GM18861 (cell line): ENCODE results near the gene KCNJ4.
"Not testable (repeated sequence)": the region's sequence is repeated elsewhere in the genome, so short reads cannot be mapped to it uniquely, and the experiment has no call there.

Experiments
- ATAC-seq: cut with Tn5 transposase; IDR thresholded peaks from one replicate; pipeline ENCODE4 v1.9.1; 2021; ENCODE audit not compliant: unreplicated experiment

KCNJ4 gene

DNA sequence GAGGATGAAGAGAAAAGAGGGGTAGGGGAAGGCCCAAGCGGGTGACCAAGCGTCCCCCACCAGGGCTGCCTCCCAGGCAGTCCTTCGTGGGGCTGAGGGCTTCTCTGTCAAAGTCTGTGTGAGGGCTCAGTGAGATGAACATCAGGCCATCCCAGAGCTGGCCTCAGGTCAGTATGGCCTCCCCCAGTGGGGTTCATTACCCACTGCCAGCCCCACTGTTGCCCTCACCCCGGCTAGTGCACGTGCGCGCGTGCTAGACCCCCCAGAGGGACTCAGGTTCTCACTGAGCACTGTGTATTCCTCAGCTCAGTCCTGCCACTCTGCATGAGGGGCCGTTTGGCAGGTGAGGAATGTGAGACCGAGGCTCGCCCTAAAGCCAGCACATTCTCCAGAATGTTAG is 16.2 kb upstream of the KCNJ4 start:
- no peak for ATAC-seq

DNA sequence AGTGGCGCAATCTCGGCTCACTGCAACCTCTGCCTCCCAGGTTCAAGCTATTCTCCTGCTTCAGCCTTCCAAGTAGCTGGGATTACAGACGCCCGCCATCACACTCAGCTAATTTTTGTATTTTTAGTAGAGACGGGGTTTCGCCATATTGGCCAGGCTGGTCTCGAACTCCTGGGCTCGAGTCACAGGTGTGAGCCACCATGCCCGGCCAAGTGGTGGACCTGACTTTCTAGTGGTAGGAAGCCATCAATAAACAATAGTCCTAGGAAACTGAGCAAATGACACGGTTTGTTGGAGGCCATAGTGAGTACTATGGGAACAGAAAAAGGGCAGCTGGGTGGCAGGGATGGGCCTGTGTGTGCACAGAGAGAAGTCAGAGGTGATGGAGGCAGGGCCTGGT is 15.2 kb upstream of the KCNJ4 start:
- ATAC-seq = not testable (repeated sequence)

DNA sequence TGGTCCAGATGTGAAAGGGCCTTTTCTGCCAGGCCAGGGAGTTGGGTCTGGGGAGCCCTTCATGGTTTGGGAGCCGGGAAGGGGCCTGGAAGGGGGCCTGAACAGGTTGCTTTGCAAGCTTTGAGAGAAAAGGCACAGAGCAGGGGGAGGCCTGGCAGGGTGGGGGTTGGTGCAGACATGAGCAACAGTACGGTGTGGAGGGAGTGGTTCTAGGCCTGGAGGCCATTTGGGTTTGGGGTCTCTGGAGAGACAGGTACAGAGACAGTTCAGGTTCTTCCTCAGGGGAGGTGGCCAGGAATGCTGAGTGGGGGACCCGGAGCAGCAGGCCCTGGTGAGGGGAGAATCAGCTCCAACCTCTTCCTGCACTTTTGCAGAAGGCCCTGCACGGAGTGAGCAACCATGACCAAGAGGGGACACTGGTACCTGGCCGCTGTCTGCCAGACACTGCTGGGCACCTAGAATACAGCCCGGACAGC is 14.3 kb upstream of the KCNJ4 start:
- no peak for ATAC-seq

DNA sequence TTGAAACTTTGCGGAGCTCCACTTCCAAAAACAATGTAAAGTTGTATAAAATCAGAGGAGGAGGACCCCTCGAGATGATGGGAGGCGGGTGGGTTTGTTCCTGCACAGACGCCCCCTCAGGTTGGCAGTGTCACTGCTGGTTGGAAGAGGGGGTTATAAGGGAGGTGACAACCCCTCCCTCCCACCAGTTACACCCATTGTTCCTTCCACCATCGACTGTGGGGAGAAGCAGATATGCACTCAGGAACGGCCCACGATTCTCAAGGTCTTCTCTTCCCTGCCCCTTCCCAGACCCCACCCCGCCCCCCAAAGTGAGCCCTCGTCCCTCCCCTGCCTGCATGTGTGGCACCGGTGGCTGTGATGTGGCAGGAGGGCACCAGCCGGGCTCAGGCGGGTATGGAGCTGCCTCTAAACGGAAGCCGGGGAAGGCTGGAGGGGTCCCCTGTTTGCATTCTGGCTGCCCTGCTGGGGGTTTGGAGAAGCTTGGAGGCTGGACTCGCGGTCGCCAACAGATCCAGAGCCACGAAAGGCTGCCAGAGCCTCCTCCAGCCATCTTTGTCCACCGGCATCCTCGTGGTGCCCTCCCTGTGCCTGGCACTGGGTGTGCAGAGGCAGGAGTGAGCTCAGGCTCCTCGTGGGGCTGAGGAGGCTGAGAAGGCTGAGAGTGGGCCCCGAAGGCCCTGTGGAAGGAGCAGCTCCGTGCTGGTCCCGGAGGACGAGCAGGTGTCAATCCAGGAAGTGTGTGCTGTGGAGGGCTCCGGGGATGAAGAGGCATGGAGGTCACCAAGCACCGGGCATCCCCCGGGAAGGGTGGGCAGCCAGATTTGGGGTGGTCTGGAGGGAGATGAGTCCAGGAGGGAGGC is 13.7 kb upstream of the KCNJ4 start:
- ATAC-seq = no peak

DNA sequence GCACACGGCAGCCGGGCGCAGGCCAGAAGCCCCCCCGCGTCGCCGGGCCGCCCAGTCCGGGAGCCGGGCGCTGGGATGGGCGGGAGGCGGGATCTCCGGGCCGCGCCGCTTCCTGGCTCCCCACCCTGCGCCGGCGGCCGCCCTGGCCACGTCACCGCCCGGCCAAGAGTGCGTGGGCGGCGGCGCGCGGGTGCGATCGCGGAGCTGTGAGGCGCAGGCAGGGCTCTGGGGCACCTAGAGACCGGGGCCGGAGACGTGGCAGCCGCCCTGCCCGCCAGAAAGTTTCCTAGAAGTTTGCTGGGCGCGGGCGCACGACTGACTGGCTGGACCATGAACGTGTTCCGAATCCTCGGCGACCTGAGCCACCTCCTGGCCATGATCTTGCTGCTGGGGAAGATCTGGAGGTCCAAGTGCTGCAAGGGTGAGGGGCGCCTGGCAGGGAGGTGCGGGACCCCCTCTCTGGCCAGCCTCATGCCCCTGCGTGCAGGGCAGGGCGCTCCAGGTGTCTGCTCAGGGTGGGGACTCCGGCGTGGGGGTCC is 13.0 kb upstream of the KCNJ4 start, which contains the start of gene KDELR3:
Gene KDELR3, plus strand, starts transcription at position 193 of the 539 bp plus-strand sequence. Its CDS starts 138 bp downstream, at position 331.
- ATAC-seq = no peak

DNA sequence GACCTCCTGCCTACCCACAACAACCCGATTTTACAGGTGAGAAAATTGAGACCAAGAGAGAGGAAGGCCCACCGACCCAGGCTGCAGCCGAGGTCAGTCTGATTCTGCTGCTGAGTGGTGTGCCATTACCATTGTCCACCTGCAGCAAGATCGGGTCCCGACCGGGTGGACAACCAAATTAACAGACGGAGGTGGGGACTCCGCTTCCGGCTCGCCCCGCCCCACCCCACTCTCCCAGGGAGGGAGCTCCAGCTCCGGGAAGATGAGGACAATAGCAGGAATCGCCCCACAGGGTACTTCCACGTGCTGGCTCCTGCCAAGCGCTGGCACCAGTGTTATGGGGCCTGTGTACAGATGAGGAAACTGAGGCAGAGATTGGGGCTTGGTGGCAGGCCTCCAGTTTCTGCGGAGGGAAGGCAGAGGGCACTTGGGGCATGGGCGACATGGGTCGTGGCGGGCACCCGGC is 12.5 kb upstream of the KCNJ4 start:
- no peak for ATAC-seq

DNA sequence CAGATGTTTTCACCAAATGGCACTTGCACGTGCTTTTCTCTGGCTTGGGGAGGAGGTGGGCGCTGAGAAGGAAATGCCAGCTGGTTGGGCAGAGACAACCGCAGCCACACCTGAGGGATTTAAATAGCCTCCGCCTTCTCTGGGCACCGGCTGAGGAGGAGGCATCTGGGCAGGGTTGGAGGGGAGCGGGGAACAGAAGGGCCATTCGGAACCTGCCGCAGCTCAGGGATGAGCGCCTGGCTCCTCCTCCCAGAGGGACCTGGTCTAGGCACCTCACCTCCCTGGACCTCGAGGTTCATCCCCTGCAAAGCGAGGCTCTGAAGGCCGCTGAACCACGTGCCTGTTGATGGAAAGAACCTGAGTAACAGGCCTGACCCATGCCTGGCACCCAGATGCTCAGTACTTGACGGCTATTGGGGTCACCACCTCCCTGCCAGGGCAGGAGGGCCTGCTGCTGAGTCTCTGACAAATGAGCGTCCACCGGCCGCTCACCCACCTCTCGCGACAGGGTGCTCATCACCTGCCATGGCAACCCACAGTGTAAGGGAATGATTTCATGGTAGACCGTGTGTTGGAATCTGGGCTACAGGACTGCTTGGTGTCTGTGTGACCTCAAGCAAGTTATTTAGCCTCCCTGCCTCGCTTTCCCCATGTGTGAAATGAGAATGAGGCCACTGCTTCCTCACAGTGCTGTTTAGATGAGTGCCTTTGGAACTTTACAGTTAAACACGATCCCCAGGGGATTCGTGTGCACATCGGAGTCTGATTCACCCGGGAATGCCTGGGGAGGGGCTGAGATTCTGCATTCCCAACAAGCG is 10.9 kb upstream of the KCNJ4 start:
- ATAC-seq = no peak

DNA sequence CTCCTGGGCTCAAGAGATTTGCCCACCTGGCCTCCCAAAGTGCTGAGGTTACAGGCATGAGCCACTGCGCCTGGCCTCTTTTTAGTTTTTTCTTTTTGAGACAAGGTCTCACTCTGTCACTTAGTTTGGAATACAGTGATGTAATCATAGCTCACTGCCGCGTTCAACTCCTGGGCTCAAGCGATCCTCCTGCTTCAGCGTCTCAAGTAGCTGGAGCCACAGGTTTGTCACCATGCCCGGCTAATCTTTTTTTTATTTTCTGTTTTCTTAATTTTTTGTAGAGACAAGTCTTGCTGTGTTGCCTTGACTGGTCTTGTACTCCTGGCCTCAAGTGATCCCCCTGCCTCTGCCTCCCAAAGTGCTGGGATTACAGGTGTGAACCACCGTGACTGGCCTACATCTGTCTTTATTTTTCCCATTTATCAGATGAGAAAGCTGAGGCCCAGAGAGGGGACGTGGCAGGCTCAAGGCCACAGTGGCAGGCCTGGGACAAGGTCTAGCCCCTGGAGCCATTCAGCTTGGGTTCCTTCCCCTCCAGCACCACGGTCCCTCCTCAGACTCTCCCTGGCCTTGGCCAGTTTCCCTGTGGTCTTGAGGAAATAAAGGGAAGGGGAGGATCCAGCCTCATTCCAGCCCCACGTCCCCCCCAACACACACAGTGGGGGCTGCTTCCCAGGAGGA is 10.1 kb upstream of the KCNJ4 start:
- no peak for ATAC-seq

DNA sequence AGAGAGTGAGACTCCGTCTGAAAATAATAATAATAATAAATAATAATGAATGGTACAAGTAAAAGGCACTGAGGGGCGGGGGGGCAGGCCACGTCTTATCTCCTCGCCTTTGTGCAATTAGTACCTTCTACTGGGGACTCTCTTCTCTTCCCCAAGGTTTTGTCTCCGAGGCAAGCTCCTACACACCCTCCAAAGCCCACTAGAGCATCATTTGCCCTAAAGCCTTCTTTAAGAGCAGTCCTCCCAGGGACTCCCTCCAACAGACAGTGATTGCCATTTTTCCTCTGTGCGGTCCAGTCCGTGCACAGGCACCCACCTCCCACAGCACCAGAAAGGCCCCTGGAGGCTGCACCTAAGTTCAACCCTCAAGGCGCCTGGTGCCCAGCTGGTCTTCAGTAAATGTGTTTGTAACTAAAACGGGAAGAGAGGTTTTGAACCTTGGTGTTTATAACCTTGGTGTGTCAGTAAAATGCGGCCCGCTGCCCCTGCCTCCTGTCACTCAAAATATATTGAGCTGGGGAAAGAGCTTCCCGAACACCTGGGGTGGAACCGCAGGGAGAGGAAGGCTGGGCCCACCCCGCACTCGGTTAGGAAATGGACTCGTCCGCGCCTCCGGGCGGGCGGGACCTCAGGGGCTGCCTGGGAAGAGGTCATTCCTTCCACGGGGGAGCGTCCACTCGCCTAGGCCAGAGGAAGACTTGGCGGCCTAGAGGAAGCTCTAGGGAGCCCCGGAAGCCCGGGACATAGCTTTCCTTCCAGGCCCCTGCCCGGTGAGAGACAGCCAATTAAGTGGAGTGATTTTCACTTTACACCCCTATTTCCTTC is 8.2 kb upstream of the KCNJ4 start:
- no peak for ATAC-seq

DNA sequence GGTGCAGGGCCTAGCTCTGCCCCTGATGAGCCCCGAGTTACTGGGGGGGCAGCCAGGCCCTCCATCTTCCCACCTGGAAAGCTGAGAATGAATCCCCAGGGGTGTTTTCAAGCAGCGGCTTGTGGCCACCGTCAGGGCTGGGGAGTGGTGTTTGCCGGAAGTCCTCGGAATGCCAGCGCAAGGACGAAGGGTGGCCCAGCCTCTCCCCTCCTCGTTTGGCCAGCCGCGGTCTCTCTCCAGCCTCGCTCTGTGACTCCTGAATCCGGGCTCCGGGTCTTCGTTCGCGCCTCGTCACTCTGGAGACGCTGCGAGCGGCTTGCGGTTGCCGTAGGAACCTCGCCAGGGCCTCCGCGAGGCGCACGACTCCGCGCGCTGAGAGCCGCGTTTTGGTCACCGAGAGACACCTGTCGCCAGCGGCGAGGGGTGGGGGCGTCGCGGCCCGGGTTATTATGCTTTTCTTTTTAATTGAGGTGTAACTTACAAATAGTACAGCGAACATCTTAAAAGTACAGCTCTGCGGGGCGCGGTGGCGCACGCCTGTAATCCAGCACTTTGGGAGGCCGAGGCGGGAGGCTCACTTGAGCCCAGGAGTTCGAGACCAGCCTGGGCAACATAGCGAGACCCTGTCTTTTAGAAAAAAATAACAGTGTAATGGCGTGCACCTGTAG is 6.5 kb upstream of the KCNJ4 start:
- no peak for ATAC-seq

DNA sequence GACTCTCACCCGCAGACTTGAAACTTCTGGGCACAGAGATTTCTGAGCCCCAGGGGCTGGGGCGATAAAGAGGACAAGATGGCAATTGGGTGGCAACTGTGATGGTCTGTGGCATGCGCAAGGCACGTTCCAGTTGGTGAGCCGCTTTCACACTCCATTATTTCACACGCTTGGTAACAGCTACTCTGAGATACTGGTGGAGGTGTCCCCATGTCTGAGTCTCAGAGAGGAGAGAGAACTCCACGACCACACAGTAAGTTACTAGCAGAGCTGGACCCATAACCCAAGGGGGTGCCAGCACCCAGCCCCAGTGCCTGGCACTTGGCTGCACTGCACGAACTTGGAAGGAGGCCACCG is 6.0 kb upstream of the KCNJ4 start:
- no peak for ATAC-seq

DNA sequence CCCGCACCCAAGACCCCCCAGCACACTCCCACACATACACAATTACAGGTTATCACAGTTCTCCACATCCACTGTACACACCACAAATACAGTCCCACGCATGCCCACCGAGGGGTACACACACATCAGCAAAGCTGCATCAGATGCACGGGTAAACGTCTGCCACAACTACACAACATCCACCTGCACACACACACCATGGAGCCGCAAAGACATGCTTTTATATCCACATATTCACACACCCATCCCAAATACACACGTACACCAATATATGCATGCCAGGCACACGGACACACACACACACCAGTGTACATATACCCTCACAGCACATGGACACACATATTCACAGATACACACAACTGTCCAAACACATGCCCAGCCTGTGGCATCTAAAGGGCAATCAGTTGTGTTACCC is 5.4 kb upstream of the KCNJ4 start:
- no peak for ATAC-seq

DNA sequence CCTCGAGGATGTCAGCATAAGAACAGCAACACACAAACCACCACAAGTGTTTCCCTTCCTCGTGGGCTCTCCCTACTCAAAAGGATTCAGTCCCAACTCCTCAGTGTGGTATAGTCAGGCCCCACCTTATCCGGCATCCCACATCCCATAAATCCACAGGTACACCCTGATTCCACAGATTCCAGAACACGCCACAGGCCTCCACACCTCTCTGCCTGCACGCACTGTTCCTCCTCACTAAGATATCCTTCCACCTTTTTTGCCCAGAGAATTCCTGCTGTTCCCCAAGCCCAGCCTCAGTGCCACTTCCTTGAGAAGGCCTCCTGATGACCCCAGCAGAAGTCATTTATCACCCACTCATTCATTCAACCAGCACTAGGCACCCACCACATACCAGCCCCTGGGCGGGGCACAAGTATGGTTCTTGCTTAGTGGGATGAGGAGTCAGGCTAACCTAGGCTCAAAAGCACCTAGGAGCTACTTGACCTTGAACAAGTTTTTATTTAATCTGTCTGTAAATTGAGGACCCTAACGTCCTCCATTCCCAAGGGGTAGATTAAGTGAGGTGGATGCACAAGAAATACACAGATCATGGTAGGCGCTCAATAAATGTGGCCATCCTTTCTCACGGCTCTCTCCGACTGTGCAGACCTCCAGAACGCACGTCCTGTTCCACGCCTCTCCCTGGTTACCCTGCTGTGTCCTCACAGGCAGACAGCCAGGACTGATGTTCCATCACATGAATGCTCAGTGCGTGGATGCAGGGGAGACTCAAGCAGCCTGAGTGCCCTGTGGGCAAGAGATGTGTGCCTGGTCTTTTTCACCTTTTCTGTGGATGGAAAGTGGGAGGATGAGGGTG is 2.1 kb upstream of the KCNJ4 start:
- ATAC-seq = no peak

DNA sequence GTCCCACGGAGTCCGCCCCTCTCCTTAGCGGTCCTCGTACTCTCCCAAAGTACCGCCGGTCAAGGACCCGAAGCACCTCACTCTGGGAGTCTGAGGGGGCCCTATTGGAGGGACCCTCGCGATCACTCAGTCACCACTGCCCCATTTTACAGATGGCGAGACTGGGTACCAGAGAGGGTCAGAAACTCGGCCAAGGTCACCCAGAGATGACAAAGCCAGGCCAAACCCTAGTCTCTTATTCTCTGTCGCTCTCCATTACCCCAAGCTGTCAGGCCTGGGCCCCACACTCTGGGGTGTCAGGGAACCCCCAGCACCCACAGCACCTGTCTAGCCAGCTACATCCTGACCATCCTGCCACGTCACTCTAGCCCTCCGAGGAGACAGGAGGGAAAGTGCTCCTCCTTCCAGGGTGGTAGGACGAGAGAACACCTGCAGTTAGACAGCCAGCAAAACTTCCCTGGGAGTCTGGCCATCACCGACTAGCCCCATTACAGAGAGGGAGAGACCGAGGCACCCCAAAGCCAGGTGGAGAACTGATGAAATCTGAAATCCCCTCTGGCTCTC is 1.4 kb upstream of the KCNJ4 start:
- ATAC-seq = no peak

DNA sequence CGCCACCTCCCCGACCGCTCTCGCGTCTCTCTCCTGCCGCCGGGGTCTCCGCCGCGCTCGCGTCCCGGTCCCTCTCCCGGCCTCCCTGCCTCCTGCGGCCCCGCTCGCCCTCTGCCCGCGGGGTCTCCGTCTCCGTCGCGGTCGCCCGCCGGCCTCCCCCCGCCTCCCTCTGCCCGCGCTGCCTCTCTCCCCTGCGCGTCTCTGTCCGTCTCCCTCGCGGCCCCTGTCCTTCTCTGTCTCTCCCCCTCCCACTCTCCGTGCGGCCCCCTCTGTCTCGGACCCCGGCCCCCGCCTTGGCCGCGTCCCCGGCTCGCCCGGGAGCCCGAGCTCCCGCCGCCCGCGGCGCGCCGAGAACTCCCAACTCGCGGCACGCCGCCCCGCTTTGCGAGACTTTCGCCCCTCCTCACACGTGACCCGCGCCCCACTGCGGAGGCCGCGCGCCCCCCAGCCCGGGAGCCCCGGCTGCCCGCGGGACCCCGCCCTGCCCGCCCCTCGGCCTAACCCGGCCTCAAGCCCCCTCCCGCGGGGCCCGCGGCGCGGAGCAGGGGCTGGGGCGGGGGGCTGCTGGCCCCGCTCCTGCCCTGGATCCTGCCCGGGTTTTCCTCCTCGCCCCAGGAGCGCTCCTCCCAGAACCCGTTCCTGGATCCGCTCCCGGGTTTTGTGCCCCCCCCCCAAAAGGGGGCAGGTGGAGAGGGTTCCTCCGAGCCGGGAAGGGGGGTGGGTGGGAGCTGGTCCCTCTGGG is 702 bp upstream of the KCNJ4 start:
- ATAC-seq = no peak

DNA sequence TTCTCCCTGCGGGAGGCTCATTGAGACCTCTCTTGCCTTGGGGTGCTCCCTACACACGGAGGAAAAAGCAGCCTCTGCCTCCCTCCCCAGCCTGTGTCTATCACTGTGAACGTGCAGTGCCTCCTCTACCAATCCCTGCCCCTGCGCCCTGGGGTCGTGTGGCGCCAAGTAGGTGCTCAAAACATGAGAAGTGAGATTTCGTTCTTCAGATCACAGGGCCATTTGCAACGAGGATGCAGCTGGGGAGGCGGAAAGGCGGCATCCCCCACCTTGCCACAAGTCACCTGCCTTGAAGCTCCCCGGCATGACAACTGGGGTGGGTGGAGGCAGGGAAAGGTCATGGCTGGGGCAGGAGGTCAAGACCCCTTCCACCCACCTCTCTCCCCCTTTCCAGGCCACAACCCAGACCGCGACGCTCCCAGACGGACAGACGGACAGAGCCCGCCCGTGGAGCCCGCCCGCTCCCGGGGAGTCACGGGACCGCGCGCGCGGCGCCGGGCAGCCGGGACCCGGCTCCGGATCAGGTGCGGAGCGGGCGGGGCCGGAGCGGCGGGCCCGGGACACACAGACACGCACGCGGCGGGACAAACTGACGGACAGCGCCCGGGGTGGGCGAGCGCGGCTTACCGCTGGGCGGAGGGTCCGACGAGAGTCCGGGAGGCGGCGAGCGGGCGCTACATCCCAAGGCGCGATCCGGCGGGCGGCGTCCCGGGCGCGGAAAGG is 485 bp downstream of the KCNJ4 start:
- ATAC-seq = no peak

DNA sequence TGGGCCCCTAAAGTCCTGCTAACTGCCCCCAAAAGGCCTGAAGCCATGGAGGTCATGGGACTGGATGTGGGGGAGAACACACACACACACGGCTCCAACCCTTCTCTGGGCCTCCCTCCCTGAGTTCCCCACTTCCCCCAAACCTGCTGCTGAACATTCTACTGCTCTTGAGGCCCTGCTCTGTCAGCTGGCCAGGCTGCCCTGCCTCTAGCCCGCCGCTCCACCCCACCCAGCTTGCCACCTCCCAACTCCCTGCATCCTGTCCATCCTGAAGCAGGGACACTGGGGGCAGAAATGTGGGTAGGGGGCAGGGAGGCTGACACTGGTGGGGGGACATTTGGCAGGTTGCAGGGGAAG is 1.0 kb downstream of the KCNJ4 start:
- no peak for ATAC-seq
